ENCODE measurements around the gene GRIK4.
"Not testable (repeated sequence)": the region's sequence is repeated elsewhere in the genome, so short reads cannot be mapped to it uniquely, and the experiment has no call there.

GRIK4 gene, protein sequence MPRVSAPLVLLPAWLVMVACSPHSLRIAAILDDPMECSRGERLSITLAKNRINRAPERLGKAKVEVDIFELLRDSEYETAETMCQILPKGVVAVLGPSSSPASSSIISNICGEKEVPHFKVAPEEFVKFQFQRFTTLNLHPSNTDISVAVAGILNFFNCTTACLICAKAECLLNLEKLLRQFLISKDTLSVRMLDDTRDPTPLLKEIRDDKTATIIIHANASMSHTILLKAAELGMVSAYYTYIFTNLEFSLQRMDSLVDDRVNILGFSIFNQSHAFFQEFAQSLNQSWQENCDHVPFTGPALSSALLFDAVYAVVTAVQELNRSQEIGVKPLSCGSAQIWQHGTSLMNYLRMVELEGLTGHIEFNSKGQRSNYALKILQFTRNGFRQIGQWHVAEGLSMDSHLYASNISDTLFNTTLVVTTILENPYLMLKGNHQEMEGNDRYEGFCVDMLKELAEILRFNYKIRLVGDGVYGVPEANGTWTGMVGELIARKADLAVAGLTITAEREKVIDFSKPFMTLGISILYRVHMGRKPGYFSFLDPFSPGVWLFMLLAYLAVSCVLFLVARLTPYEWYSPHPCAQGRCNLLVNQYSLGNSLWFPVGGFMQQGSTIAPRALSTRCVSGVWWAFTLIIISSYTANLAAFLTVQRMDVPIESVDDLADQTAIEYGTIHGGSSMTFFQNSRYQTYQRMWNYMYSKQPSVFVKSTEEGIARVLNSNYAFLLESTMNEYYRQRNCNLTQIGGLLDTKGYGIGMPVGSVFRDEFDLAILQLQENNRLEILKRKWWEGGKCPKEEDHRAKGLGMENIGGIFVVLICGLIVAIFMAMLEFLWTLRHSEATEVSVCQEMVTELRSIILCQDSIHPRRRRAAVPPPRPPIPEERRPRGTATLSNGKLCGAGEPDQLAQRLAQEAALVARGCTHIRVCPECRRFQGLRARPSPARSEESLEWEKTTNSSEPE

DNA sequence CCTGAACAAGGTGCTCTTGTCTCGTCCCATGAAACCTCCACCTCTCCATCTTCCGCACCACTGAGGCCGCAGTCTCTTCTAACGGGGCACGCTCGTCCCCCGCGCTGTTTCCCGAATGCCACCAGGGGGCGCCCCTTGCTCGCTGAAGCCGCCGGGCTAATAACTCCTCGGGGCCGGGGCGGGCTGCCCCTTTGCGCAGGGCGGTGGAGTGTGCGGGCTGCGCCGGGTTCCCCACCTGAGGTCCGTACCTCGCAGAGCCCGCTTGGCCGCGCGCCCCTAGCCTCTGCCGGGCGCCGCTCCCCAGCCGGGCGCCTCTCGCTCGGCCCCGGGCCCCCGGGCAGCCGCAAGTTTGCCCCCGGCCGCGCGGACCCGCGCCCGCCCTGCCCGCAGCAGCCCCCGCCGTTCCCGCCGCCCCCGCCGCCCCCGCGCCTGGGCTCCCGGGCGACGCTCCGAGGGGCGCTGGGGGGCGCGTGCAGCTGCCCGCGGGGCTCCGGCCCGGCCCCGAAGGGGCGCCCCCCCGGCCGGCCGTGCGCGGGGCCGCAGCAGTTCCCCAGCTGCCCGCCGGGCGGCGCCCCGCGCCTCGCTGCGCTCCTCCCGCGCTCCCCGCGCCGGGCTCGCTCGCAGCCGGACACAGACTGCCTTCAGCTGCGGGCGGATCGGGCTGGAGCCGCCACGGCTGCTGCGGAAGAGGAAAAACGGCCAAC lies at the start of gene GRIK4:
GRIK4 (plus strand) TSS at position 633 of the 704 bp plus-strand sequence. CDS start 148,571 bp downstream, outside the sequence.
- peak; percentile 47 for DNase-seq

DNA sequence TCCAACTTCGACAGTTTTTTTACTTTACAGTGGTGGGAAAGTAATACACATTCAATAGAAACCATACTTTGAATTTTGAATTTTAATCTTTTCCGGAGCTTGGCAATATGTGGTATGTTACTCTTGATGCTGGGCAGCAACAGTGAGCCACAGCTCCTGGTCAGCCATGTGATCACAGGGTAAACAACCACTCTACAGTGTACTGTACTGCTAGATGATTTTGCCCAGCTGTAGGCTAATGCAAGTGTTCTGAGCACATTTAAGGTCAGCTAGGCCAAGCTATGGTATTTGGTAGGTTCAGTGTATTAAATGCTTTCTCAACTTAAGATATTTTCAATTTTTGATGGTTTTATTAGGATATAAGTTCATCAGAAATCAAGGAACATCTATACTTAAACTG lies 48.7 kb upstream of the GRIK4 start:
- DNase-seq = no peak

DNA sequence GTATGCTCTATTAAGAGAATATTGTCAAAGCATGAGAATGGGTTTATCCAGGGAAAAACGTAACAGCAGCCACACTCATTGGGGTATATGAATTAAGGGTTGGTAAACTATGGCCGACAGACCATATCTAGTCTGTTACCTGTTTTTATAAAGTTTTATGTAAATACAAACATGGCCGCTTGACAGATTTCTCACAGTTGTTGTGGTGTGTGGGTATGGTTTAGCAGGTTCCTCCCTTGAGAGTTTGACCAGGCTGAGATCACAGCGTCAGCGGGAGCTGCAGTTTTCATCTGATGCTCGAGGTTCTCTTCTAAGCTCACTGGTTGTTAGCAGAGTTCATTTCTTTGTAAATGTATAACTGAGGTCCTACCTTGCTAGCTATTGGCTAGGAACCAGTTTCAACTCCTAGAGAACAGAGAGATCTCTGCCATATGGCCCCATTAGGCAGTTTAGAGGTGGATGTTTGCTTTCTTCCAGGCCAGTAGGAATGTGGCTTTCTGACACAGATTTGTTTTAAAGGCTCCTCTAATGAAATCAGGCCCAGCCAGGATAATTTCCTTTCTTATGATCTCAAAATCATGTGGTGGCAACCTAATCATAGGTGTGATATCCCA lies 45.5 kb upstream of the GRIK4 start:
- no peak for DNase-seq

DNA sequence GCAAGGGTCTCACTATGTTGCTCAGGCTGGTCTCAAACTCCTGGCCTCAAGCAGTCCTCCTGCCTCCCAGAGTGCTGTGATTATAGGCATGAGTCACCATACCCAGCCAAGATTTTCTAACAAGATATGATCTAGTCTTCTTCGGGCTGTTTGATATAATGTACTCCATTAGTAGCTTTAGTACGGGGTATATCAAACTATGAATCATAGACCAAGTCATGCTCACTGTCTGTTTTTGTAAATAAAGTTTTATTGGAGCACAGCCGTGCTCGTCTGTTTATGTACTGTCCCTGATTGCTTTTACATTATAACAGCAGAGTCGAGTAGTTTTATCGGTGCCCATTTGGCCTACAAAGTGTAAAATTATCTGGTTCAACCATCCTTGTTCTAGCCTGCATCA lies 43.9 kb upstream of the GRIK4 start:
- DNase-seq = no peak

DNA sequence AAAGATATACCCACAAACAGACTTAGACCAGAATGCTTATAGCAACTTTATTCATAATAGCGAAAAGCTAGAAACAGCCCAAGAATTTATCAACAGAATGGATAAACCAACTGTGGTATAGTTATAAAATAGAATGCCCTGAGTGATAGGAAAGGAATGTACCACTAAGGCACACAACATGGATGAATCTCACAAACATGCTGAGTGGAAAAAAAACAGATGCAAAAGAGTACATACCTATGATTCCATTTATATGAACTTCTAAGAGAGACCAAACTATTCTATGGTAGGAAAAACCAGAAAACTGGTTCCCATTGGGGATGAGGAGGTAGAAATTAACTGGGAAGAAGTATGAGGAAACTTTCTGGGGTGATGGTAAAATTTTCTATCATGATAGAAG lies 40.4 kb upstream of the GRIK4 start:
- no peak for DNase-seq

DNA sequence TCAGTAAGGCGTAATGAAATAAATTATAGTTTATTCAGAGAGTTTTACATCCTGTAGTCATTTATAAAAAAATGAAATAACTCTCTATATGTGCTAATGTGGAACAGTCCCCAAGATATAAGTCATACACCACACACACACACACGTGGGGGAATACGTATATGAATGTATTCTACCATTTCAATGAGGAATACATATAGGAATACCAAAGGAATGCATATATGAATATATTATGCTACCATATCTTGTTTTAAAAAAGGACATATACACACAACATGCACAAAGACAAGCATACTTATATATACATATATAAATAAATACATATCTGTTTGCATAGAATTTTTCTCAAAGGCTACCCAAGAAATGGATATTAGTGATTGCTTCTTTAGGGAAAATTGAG lies 39.6 kb upstream of the GRIK4 start:
- no peak for DNase-seq

DNA sequence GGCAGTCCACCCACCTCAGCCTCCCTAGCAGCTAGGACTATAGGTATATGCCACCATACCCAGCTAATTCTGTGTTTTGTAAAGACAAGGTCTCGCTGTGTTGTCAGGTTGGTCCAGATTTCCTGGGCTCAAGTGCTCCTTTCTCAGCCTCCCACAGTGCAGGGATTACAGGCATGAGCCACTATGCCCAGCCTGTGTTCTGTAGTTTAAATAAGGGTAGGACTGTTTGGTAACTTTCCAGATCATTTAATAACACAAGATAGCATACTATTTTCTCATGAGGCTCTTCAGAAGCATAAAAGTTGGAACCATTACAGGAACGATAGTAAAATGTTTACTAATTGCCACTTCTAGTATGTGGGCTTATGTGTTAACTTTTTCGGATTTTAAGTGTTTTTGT lies 38.0 kb upstream of the GRIK4 start:
- no peak for DNase-seq

DNA sequence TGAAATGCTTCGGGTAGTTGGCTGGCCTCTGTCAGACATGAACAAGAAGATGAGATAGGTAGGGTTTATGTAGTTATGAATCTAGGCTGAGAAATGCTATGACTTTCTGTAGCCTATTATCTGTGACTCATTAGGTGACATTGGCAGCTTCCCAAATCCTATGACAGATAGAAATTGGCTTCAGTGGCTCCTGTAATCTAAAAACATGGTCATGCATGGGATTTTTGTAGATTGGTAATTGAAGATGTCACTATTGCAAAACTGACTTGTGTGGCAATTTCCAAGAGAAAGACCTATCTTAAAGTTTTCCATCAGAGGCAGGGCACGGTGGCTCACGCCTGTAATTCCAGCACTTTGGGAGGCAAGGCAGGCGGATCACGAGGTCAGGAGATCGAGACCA lies 29.4 kb upstream of the GRIK4 start:
- DNase-seq = no peak

DNA sequence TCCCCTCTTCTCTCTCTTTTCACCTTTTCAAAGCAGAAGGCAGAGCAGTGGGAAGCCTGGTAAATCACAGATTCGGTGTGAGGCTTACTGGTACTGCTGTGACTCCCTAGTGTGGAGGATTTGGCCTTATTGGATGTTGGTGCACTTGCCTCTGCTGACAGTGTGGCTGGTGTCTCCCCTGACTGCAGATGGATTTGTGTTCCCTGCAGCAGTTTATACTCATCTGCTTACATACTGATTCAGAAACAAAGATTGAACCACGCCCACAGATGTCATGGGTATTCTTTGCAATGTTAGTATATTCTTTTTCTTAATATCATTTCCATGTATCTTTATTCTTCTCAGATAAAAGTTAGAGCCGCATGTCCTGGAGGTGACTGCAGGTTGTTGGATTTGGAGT lies 26.8 kb upstream of the GRIK4 start:
- DNase-seq = no peak

DNA sequence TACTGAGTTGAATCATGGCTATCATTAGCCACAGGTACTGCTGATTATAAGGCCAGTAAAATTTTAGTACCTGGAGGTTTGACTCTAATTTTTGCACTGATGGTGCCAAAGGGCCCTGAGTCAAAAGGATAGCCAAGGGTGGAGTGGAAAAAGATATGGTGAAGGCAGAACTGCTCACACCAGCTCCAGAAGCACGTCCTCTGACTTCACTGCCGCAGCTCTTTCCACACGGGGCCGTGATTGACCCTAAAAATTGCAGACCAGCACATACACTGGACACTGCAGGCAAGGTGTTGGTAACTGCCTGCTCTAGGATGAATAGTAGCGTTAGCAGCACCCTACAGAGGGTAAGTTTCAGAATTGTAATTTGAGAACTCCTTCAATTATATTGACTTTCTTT lies 25.4 kb upstream of the GRIK4 start:
- DNase-seq = no peak

DNA sequence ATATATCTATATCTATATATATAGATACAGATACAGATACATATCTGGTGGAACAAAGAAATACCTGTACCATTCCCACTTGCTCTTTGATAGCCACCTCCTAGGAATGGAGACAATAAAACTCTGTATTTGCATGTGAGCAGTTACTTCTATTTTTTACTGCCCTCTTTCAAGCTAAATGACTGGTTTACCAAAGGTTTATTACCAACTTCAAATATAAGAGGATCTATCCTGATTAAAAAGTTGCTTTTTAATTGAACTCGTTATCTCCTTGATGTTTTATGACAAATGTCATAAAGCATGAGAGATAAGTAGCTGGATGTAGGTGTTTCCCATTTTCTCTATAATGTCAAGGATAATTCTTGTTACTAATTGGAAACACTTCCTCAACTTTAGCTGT lies 21.7 kb upstream of the GRIK4 start:
- DNase-seq = no peak

DNA sequence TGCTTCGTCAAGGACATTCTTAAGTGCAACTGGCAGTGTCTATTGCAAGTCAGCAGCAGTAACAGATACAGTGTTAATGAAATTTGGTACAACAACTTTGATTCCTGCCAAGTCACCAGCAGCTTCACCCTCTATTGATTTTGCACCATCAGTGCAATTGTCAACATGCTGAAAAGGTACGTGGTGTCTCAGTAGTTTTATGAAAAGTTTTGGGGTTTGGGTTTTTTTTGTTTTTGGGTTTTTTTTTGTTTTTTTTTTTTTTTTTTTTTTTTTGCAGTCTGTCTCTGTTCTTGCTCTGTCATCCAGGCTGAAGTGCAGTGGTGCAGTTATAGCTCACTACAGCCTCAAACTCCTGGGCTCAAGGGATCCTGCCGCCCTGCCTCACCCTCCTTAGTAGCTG lies 19.1 kb upstream of the GRIK4 start:
- no peak for DNase-seq

DNA sequence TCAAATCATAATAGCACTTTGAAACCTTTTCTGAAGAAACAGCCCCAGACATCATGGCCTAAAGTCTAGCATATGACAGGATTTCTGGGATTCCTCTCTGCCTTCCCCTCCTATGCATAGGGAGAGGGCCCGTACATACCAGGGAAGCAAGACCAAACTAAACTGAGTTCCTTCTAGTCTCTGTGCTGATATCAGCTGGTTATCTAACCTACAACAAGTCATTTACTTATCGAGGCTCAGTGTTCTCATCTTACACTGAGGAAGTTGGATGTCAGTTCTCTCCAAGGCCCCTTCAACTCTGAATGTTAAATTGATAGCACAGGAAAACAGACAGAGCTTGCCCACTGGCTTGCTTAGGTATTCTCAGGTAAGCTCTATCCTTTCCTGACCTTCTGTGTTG lies 17.0 kb upstream of the GRIK4 start:
- DNase-seq = no peak

DNA sequence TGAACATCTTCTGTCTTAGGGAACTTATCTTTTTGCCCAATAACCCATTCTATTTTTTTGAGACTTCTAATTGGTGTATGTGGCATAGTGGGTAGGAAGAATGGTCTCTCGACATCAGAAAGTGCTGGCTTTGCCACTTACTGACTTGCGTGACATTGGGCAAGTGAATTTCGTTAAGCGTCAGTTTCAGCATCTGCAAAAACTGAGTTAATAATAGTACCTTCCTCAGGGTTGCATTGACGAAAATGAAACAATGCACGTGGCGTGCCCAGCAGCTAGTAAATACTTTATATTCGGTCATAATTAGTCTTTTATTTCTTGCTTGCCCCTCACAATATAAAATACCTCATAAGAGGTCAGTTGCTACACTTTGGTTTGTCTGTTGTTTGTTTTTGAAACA lies 12.5 kb upstream of the GRIK4 start:
- DNase-seq = no peak

DNA sequence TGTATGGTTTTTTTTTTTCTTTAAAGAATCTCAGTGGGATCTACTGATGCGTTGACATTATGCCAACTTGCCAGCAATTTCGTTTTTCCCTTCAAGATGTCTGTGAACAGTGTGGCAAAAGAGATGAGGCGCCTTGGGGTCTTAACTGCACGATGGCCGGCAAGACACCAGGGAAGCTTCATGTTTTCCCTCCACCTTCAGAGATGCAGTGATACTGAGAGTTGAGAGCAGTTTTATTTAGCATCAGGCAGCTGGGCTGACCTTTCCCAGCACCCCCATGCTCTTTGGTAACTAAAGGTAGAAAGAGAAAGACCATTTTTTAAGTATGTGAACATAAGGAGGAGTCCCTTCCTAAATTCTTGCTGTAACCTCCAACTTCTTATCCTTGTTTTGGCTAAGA lies 11.7 kb upstream of the GRIK4 start:
- DNase-seq = no peak

DNA sequence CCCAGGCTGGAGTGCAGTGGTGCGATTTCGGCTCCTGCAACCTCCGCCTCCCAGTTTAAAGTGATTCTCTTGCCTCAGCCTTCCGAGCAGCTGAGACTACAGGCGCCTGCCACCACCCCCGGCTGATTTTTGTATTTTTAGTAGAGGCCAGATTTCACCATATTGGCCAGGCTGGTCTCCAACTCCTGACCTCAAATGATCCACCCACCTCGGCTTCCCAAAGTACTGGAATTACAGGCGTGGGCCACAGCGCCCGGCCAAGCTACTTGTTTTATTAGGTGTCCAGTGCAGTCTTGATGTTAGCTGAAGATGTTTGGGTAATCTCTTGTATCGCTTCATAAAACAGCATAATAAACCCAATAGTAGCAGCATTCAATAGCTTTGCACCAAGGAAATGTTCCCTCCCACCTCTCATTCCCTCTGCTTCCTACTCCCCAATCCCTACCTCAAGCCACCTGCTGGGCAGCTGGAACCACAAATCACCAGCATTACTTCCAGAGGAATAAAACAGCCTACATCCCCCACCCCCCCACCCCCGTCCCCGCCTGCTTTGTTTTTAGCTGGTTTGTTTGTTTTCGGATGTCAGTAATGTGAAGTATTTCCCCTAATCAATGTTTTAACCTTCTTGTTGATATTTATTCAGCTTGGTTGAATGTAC lies 11.0 kb upstream of the GRIK4 start:
- DNase-seq = no peak

DNA sequence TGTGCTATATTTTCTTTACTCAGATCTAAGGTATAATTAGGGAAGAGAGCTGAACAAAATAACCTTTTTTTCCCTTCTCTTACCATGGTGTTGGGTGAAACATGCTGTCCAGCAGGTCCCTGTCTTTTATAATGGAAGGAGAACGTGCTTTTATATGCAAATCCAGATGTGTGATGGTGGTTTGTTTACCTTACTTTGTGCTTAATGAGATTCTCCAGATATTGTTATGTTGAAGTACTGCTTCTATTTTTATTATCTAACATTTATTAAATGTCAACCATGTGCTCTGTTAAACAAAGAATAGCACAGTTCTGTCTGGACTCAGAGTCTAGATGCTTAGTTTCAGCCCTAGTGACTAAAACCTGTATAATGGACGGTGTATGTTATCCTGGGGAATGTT lies 10.1 kb upstream of the GRIK4 start:
- no peak for DNase-seq

DNA sequence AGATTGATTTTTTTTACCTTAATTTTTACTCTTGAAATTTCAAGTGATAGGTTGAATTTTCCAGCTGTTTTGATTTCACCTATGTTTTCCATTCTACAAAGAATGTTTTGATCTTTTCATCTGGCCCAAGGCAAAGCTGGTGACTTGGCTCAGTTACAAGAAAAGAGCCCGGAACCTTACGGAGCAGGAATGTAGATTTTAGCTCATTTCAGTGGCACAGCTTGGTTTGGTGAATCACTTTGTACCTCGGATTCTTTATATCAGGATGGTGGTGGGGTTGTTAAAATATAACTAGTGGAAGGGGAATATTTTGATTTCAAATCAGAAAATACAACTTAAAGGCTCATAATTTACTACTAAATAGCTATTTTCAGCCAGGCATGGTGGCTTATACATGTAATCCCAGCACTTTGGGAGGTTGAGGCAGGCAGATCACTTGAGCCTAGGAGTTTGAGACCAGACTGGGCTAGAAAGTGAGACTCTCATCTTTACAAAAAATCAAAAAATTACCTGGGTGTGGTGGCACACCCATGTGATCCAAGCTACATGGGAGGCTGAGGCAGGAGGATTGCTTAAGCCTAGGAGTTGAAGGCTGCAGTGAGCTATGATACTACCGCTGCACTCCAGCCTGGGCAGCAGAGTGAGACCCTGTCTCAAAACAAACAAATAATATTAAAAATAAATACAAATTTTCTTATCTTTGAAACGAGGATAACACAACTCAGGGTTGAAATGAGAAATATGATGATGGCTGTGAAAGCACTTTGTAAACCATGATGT lies 9.4 kb upstream of the GRIK4 start:
- no peak for DNase-seq

DNA sequence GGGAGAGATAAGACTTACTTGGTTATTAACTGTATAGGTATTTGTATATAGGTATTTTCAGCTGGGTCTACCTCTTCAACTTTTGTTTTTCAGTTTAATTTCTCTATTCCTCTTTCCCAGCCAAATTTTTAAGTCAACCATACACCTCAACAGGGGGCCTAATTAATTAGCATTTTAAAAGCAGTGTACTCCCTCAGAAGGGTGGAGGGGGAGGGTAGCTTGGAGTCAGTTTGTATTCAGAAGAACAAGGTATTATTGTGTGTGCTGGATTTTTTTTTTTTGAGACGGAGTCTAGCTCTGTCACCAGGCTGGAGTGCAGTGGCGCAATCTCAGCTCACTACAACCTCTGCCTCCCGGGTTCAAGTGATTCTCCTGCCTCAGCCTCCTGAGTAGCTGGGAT lies 8.0 kb upstream of the GRIK4 start:
- DNase-seq = not testable (repeated sequence)

DNA sequence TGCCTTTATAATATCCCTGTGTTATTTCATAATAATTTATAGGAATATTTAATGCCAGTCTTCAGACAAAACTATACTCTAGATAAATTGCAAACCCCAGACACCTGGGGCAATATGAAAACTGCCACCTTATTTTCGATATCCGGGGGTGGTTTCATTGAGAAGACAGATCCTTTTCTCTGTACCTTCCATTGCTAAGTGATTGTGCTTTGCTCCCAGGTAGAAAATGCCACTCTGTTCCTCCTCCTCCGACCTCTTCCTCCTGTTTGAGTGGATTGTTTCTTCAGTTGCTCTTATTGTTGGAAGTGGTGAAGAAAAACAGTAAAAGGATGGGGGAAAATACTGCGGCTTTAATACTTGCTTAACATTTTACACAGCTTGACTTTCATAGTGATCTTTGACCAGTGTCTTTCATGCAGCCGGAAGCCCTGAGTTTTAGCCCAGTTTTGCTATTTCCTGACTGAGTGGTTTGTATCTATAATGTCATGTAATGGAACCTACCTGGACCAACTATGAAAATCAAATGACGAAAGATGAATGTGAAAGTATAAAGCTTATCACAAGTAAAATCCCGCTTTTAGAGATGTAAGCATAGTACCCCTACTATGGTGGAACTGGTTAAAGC lies 5.6 kb upstream of the GRIK4 start:
- no peak for DNase-seq

Data from activated effector memory CD4-positive, alpha-beta T cell treated with Interleukin-2 at 50 U/mL for 16 hours (primary cell).